Sigmoid colon (tissue), 7 donors: Measurements from ENCODE around the gene RTL10. TPM values are rescaled to one million over a fixed set of nuclear protein-coding genes. Genes with fewer than 3 reads are reported as not detected.

ENCODE experiments used
- DNase-seq: peaks from one replicate; pipeline ENCODE4 v3.0.0-alpha.2; 2019
- H3K27ac ChIP-seq, 4 donors: fragments of 200-600 bp; sonication (generic); one replicate each; pipeline ENCODE4 v1.5.1; 2016 to 2019; ENCODE audit warnings: mild to moderate bottlenecking in 1 of 4
- H3K27me3 ChIP-seq, 3 donors: fragments of 200-600 bp; sonication (generic); one replicate each; pipeline ENCODE4 v1.5.1; 2019; ENCODE audit warnings: mild to moderate bottlenecking in 1 of 3
- H3K36me3 ChIP-seq, 4 donors: fragments of 200-600 bp; sonication (generic); one replicate each; pipeline ENCODE4 v1.5.1; 2016 to 2019
- H3K4me1 ChIP-seq, 4 donors: fragments of 200-600 bp; sonication (generic); one replicate each; pipeline ENCODE4 v1.5.1; 2017 to 2019
- H3K4me3 ChIP-seq, 4 donors: fragments of 200-600 bp; sonication (generic); one replicate each; pipeline ENCODE4 v1.5.1; 2017 to 2019; ENCODE audit warnings: mild to moderate bottlenecking in 2 of 4, moderate library complexity in 1 of 4
- H3K9me3 ChIP-seq, 4 donors: fragments of 200-600 bp in 3 of 4; sonication (generic) in 3 of 4; one replicate each; pipeline versions ENCODE4 v1.5.1 to v1.6.1; 2013 to 2019
- CTCF ChIP-seq, 4 experiments: fragments of 450-650 bp in 3 of 4; fragments of 200-600 bp in 1 of 4; IDR thresholded peaks; one replicate each; pipeline ENCODE4 v1.5.1; 2016 to 2019; ENCODE audit warnings: antibody characterized with exemption in 4 of 4, mild to moderate bottlenecking in 3 of 4, moderate library complexity in 2 of 4
- EP300 ChIP-seq, 4 donors: sonication (generic); formaldehyde crosslinking; IDR thresholded peaks; one replicate each; pipeline ENCODE4 v1.6.1; 2017; ENCODE audit warnings: antibody characterized with exemption in 4 of 4
- POLR2A ChIP-seq, 2 donors: fragments of 450-650 bp; IDR thresholded peaks; one replicate each; pipeline ENCODE4 v1.6.1; 2016; ENCODE audit warnings: antibody characterized with exemption in 2 of 2, mild to moderate bottlenecking in 2 of 2, moderate library complexity in 2 of 2
- POLR2AphosphoS5 ChIP-seq, 4 donors: sonication (generic); formaldehyde crosslinking; IDR thresholded peaks; one replicate each; pipeline ENCODE4 v1.6.1; 2017; ENCODE audit warnings: antibody characterized with exemption in 4 of 4
- WGBS, 2 donors: extraction: QIAGEN DNeasy Blood & Tissue Kit; methylation state at CpG; one replicate each; pipeline ENCODE4 v1.1.7; 2013; 5-methylcytosine and 5-hydroxymethylcytosine counted together
- intact Hi-C: fragments of 100-400 bp; cut with DNase I; formaldehyde crosslinking; loops from one replicate; pipeline ENCODE4 v1.15.1; 2023
- polyA plus RNA-seq, 3 donors: library from polyadenylated mRNA; stranded (reverse); fragments of 200-250 nt; gene quantifications; one replicate each; pipeline ENCODE4 v1.2.3, GENCODE V29; 2013
- total RNA-seq, 4 donors: library from RNA; depleted of rRNA; stranded (reverse); fragments of >200 nt; gene quantifications; one replicate each; pipeline ENCODE4 v1.1.0, GENCODE V29; 2016
- donor health status: healthy with polysubstance abuse.
- donor health status: Bipolar disorder and iron deficiency.
- donor health status: healthy.

Gene RTL10
- total and polyA plus RNA-seq, 7 donors = 1.8 to 15.0 (median 7.8) TPM

- no peaks in the 10 kb centered on the region for H3K9me3 ChIP-seq
- peaks cover 0 to 48% (median 33%) of the 10 kb centered on the region in 4 donors for H3K4me1 ChIP-seq
- H3K27ac ChIP-seq = no peak overlapping the region
- peak; percentile 45 for DNase-seq
- H3K4me3 ChIP-seq = no peak overlapping the region
- 37 to 77% methylated on average over 21 of the region's 21 CpGs for WGBS, 2 donors
- H3K27me3 ChIP-seq = no peaks in the 10 kb centered on the region
- intact Hi-C loops = no loop called here
- TF ChIP-seq POLR2A (IDR thresholded peaks at IDR 0.05) (no peak), POLR2AphosphoS5 (IDR thresholded peaks at IDR 0.05) (no peak), EP300 (IDR thresholded peaks at IDR 0.05) (no peak), CTCF (IDR thresholded peaks at IDR 0.05) (no peak)
- H3K36me3 ChIP-seq = peaks cover 0 to 25% (median 6%) of the 10 kb centered on the region in 4 donors
Observed at GRCh38 chr22:19876314-19876940, 21.8 kb upstream of the RTL10 start.

GRCh38 chr22:19875531-19876313 lies 21.0 kb upstream of the RTL10 start:
- H3K27me3 ChIP-seq = no peaks in the 10 kb centered on the region
- TF ChIP-seq CTCF (IDR thresholded peaks at IDR 0.05) (no peak), POLR2A (IDR thresholded peaks at IDR 0.05) (no peak), EP300 (IDR thresholded peaks at IDR 0.05) (no peak), POLR2AphosphoS5 (IDR thresholded peaks at IDR 0.05) (no peak)
- H3K4me1 ChIP-seq = peaks cover 0 to 41% (median 26%) of the 10 kb centered on the region in 4 donors
- peaks cover 0 to 25% (median 6%) of the 10 kb centered on the region in 4 donors for H3K36me3 ChIP-seq
- intact Hi-C loops = no loop called here
- H3K27ac ChIP-seq = no peak overlapping the region
- peak; percentile 59 for DNase-seq
- no peaks in the 10 kb centered on the region for H3K9me3 ChIP-seq
- H3K4me3 ChIP-seq = no peak overlapping the region
- WGBS, 2 donors = 18 to 67% methylated on average over 23 of the region's 23 CpGs

- no peak for TF ChIP-seq POLR2AphosphoS5 (IDR thresholded peaks at IDR 0.05)
- no peak for TF ChIP-seq EP300 (IDR thresholded peaks at IDR 0.05)
- TF ChIP-seq POLR2A (IDR thresholded peaks at IDR 0.05) = no peak
- TF ChIP-seq CTCF (IDR thresholded peaks at IDR 0.05) = no peak
- intact Hi-C loops = no loop called here
- Histone ChIP-seq H3K4me3 (no peak overlapping the region), H3K27ac (peak overlapping the region in 1 of 4 donors; percentile 10), H3K27me3 (no peaks in the 10 kb centered on the region), H3K36me3 (peaks cover 0 to 25% (median 6%) of the 10 kb centered on the region in 4 donors), H3K9me3 (no peaks in the 10 kb centered on the region), H3K4me1 (peaks cover 0 to 35% (median 21%) of the 10 kb centered on the region in 4 donors)
- WGBS, 2 donors = 46 to 81% methylated on average over 12 of the region's 12 CpGs
- peak; percentile 65 for DNase-seq
Observed at GRCh38 chr22:19875061-19875530, 20.4 kb upstream of the RTL10 start.

GRCh38 chr22:19874307-19875060 lies 19.8 kb upstream of the RTL10 start:
- no peak overlapping the region for H3K4me3 ChIP-seq
- H3K9me3 ChIP-seq = no peaks in the 10 kb centered on the region
- peaks cover 0 to 29% (median 15%) of the 10 kb centered on the region in 4 donors for H3K4me1 ChIP-seq
- TF ChIP-seq CTCF (IDR thresholded peaks at IDR 0.05) (no peak), POLR2AphosphoS5 (IDR thresholded peaks at IDR 0.05) (no peak), EP300 (IDR thresholded peaks at IDR 0.05) (no peak), POLR2A (IDR thresholded peaks at IDR 0.05) (no peak)
- intact Hi-C loops = no loop called here
- peak; percentile 63 for DNase-seq
- peak overlapping the region in 1 of 4 donors; percentile 10 for H3K27ac ChIP-seq
- H3K36me3 ChIP-seq = peaks cover 0 to 25% (median 6%) of the 10 kb centered on the region in 4 donors
- no peaks in the 10 kb centered on the region for H3K27me3 ChIP-seq
- 22 to 61% methylated on average over 27 of the region's 27 CpGs for WGBS, 2 donors
